ENCODE measurements around the gene EVC. TPM values are rescaled to one million over a fixed set of nuclear protein-coding genes. Genes with fewer than 3 reads are reported as not detected.

Gene EVC
- total RNA-seq, 4 donors from 2014 or later = 12.2 to 24.1 (median 22.3) TPM

DNA sequence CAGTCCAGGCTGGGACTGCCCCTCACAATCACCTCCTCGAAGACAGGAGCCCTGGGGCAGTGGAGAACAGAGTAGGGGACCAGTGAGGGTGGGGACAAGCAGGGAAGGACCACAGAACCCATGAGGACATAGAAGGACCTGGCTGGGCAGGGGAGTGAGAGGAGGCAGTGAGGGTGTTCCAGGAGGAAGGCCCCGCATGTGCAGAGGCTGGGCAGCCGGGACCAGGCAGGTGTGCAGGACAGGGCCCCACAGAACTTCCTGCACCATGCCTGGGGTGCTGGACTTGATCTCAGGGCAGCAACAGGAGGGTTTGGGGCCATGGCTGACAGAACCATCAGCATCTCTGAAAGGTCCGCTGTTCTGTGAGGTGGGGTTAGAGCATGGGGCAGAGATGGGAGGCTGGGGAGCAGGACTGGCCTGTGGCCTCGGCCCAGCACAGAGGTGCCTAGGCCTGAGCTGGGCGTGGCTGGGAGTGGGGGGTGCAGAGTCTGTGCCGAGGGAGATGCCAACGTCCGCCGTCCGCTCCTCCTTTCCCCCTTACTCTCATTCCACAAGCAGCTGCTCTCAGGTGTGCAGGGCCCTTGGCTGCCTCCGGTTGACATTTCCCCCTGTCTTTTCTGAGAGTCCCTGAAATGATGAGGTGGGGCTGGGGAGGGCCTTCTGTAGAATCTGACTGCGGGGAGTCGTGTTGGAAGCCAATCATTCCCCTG lies 40.8 kb downstream of the EVC start:
- 83 to 86% methylated on average over 14 of the region's 14 CpGs for WGBS, 2 donors

DNA sequence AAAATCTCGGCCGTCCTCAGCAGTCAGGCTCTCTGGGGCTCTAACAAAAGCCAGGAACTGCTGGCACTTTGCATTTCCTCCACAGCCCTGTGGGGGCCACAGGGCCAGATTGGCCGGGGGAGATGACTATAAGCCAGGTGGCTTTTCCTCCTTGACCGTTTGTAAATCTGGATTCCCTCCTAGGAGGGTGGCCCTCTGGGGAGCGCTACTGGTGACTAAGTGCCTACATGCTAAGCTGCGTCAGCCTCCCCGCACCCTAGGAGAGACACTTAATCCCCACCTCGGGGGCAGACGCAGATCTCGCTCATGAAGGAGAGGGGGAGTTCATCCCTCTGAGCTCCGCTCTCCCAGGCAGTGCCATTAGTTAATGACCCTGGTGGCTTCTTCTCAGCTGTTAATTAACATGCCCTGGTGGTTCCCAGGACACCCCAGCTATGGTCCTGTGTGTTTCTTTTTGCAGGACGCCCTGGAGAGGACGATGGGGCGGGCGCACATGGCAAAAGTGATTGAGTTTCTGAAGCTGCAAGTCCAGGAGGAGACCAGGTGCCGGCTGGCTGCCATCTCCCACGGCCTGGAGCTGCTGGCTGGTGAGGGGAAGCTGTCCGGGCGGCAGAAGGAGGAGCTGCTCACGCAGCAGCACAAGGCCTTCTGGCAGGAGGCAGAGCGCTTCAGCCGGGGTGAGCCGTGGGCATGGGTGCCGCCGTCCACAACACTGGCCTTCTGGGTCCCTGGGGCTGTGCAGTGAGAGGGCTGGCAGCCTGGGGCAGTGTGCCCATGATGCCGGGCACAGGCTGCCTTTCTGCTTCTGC lies 41.6 kb downstream of the EVC start:
- intact Hi-C loops (cut with DNase I; ENCODE audit: low total_unique reads) = no loop called here
- WGBS, 2 donors = 89% methylated on average over 24 to 26 of the region's 26 CpGs
- DNase-seq (ENCODE audit: low spot score in 2 of 2) = peak in 1 of 2 donors; percentile 50
- TF ChIP-seq POLR2A (IDR thresholded peaks at IDR 0.05) = no peak
- TF ChIP-seq, protein P1, sequence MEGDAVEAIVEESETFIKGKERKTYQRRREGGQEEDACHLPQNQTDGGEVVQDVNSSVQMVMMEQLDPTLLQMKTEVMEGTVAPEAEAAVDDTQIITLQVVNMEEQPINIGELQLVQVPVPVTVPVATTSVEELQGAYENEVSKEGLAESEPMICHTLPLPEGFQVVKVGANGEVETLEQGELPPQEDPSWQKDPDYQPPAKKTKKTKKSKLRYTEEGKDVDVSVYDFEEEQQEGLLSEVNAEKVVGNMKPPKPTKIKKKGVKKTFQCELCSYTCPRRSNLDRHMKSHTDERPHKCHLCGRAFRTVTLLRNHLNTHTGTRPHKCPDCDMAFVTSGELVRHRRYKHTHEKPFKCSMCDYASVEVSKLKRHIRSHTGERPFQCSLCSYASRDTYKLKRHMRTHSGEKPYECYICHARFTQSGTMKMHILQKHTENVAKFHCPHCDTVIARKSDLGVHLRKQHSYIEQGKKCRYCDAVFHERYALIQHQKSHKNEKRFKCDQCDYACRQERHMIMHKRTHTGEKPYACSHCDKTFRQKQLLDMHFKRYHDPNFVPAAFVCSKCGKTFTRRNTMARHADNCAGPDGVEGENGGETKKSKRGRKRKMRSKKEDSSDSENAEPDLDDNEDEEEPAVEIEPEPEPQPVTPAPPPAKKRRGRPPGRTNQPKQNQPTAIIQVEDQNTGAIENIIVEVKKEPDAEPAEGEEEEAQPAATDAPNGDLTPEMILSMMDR (IDR thresholded peaks at IDR 0.05) = no peak
- no peak overlapping the region for H3K4me3 ChIP-seq (ENCODE audit: low read depth, poor library complexity, severe bottlenecking)

More for the DNA sequence above, 40.8 kb downstream of the EVC start:
- intact Hi-C loops (cut with DNase I; ENCODE audit: low total_unique reads) = no loop called here
- no peak for TF ChIP-seq POLR2A (IDR thresholded peaks at IDR 0.05)
- TF ChIP-seq, protein P1 (IDR thresholded peaks at IDR 0.05) = no peak
- H3K4me3 ChIP-seq (ENCODE audit: low read depth, poor library complexity, severe bottlenecking) = no peak overlapping the region
- peak in 1 of 2 donors; percentile 65 for DNase-seq (ENCODE audit: low spot score in 2 of 2)

DNA sequence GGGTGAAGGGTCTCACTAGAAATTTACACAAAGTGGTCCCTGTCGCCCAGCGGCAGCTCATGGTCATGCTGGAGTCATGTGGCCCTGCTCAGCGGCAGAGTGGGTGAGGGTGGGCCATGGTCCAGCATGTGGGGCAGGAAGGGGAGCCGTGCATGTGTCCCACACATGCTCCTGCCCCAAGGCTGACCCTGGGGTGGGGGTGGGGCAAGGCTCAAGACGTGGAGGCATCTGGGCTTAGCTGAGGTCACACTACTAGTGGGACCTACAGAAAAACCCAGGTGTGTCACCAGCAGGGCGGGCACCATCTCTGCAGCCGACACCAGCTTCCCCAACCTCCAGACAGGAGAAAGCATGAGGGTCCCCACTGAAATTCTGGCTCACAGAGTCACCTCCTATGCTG lies 42.4 kb downstream of the EVC start:
- TF ChIP-seq, protein P1 (IDR thresholded peaks at IDR 0.05) = no peak
- TF ChIP-seq POLR2A (IDR thresholded peaks at IDR 0.05) = no peak
- 89 to 90% methylated on average over 5 to 7 of the region's 7 CpGs for WGBS, 2 donors

DNA sequence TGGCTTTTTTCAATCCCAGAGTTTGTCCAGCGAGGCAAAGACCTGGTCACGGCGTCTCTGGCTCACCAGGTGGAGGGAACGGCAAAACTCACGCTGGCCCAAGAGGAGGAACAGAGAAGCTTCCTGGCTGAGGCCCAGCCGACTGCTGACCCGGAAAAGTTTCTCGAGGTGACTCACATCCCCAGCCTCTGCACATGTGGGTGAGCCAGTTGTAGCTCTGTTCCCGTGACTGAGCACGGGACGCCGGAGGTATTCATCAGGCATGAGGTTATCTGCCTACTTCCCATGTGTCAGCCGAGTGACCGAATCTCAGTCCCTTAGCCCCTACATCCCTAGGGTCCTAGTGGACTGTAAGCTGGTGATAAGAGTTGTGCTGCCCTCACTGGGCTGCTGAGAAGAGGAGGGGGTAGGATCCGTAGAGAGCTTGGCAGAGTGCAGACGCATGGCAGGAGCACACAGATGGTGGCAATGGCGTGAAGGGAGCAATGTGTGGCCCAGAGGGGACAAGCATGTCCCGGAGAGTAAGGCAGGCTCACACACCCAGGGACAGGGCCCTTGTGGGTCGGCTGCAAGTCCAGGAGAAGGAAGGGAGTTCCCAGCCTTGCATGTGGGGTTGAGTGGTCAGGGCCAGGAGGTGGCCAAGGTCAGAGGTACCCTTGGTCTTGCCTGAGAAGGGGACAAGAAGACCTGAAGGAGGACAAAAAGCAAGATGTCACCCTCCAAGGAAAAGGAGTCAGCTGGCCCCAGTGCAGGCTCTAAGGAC lies 42.9 kb downstream of the EVC start:
- peak in 1 of 2 donors; percentile 77 for DNase-seq (ENCODE audit: low spot score in 2 of 2)
- intact Hi-C loops (cut with DNase I; ENCODE audit: low total_unique reads) = no loop called here

More for the DNA sequence above, 42.4 kb downstream of the EVC start:
- intact Hi-C loops (cut with DNase I; ENCODE audit: low total_unique reads) = no loop called here
- peak in 1 of 2 donors; percentile 72 for DNase-seq (ENCODE audit: low spot score in 2 of 2)
- no peak overlapping the region for H3K4me3 ChIP-seq (ENCODE audit: low read depth, poor library complexity, severe bottlenecking)

DNA sequence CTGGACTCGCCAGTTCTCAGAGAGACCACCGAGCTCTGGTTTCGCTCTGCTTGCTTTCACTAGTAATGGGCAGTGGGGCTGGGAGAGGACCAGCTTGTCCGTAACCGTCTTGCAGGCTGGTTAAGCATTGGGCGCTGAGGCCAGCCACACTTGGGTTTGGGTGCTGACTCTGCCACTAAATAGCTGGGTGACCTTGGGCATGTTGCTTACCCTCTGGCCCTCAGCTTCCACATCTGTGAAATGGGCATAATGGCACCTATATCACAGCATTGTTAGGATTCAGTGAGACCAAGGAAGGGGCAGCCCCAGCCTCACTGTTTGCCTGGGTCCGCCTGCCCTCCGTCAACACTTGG lies 43.5 kb downstream of the EVC start:
- WGBS, 2 donors = 93 to 96% methylated on average over 8 of the region's 8 CpGs
- no peak overlapping the region for H3K4me3 ChIP-seq (ENCODE audit: low read depth, poor library complexity, severe bottlenecking)
- TF ChIP-seq, protein P1 (IDR thresholded peaks at IDR 0.05) = no peak
- no peak for TF ChIP-seq POLR2A (IDR thresholded peaks at IDR 0.05)
- intact Hi-C loops (cut with DNase I; ENCODE audit: low total_unique reads) = no loop called here
- no peak for DNase-seq (ENCODE audit: low spot score in 2 of 2)

More for the DNA sequence above, 42.9 kb downstream of the EVC start:
- WGBS, 2 donors = 79 to 89% methylated on average over 18 to 19 of the region's 19 CpGs
- H3K4me3 ChIP-seq (ENCODE audit: low read depth, poor library complexity, severe bottlenecking) = no peak overlapping the region
- TF ChIP-seq POLR2A (IDR thresholded peaks at IDR 0.05) = no peak
- TF ChIP-seq, protein P1 (IDR thresholded peaks at IDR 0.05) = no peak

All from lower leg skin (tissue), 4 donors.